GM18870 (cell line): ENCODE results near the gene MKX.
"Not testable (repeated sequence)": the region's sequence is repeated elsewhere in the genome, so short reads cannot be mapped to it uniquely, and the experiment has no call there.

ENCODE experiments used
- ATAC-seq: cut with Tn5 transposase; IDR thresholded peaks from one replicate; pipeline ENCODE4 v1.9.1; 2021; ENCODE audit warnings: moderate library complexity; ENCODE audit not compliant: unreplicated experiment

MKX gene

GRCh38 chr10:27695088-27695487 is 50.5 kb downstream of the MKX start:
- no peak for ATAC-seq

- no peak for ATAC-seq
These were observed 53.0 kb downstream of the MKX start for GRCh38 chr10:27692663-27693062.

GRCh38 chr10:27688991-27689390 is 56.6 kb downstream of the MKX start:
- no peak for ATAC-seq

- no peak for ATAC-seq
These were observed 57.3 kb downstream of the MKX start for GRCh38 chr10:27688276-27688675.

- no peak for ATAC-seq
These were observed 57.9 kb downstream of the MKX start for GRCh38 chr10:27687743-27688142.

GRCh38 chr10:27687326-27687725 is 58.3 kb downstream of the MKX start:
- ATAC-seq = no peak

GRCh38 chr10:27685681-27686080 is 59.9 kb downstream of the MKX start:
- no peak for ATAC-seq

GRCh38 chr10:27683226-27683625 is 62.4 kb downstream of the MKX start:
- no peak for ATAC-seq

- not testable (repeated sequence) for ATAC-seq
These were observed 63.8 kb downstream of the MKX start for GRCh38 chr10:27681795-27682194.

GRCh38 chr10:27680691-27681605 is 64.7 kb downstream of the MKX start:
- ATAC-seq = no peak

- no peak for ATAC-seq
These were observed 65.5 kb downstream of the MKX start for GRCh38 chr10:27680006-27680557.

- ATAC-seq = no peak
These were observed 66.2 kb downstream of the MKX start for GRCh38 chr10:27679369-27679912.

- ATAC-seq = no peak
These were observed 67.5 kb downstream of the MKX start for GRCh38 chr10:27678166-27678565.

- no peak for ATAC-seq
These were observed 72.6 kb downstream of the MKX start for GRCh38 chr10:27673065-27673464.

- ATAC-seq = no peak
These were observed 73.8 kb downstream of the MKX start for GRCh38 chr10:27671821-27672220.

- ATAC-seq = no peak
These were observed 81.2 kb downstream of the MKX start for GRCh38 chr10:27664461-27664860.

GRCh38 chr10:27663621-27664020 is 82.0 kb downstream of the MKX start:
- no peak for ATAC-seq

GRCh38 chr10:27661514-27662286 is 83.9 kb downstream of the MKX start:
- no peak for ATAC-seq

GRCh38 chr10:27660711-27661110 is 84.9 kb downstream of the MKX start:
- ATAC-seq = no peak

- ATAC-seq = no peak
These were observed 85.4 kb downstream of the MKX start for GRCh38 chr10:27660268-27660667.

- ATAC-seq = no peak
These were observed 85.8 kb downstream of the MKX start for GRCh38 chr10:27659786-27660185.
